NT2/D1 (cell line): ENCODE results near the gene PHACTR2.
"Not testable (repeated sequence)": the region's sequence is repeated elsewhere in the genome, so short reads cannot be mapped to it uniquely, and the experiment has no call there.

Source experiments
- DNase-seq: peaks from one replicate; pipeline ENCODE4 v3.0.0-alpha.2; 2011; ENCODE audit warnings: low read depth, low spot score
- H3K27me3 ChIP-seq: 2 replicates; pipeline ENCODE4 v1.6.0; 2011; ENCODE audit warnings: mild to moderate bottlenecking; ENCODE audit not compliant: insufficient read length, insufficient read depth
- H3K36me3 ChIP-seq: 2 replicates; pipeline ENCODE4 v1.6.1; 2011; ENCODE audit warnings: mild to moderate bottlenecking, low read length, mixed read lengths; ENCODE audit not compliant: insufficient read depth, insufficient read length
- H3K4me1 ChIP-seq: 2 replicates; pipeline ENCODE4 v1.5.1; 2011; ENCODE audit not compliant: insufficient read depth, insufficient read length
- H3K4me3 ChIP-seq: 2 replicates; pipeline ENCODE4 v1.5.1; 2011; ENCODE audit warnings: low read depth; ENCODE audit not compliant: insufficient read length
- H3K9ac ChIP-seq: 2 replicates; pipeline ENCODE4 v1.6.0; 2011; ENCODE audit warnings: low read depth; ENCODE audit not compliant: insufficient read length
- H3K9me3 ChIP-seq: 2 replicates; pipeline ENCODE4 v1.5.1; 2011; ENCODE audit warnings: mild to moderate bottlenecking, low read length; ENCODE audit not compliant: insufficient read depth
- SUZ12 ChIP-seq: IDR thresholded peaks from 2 replicates; pipeline ENCODE4 v1.6.1; 2011; ENCODE audit not compliant: insufficient read length, insufficient read depth; ENCODE audit errors: extremely low read depth
- YY1 ChIP-seq: IDR thresholded peaks from 2 replicates; pipeline ENCODE4 v1.6.1; 2011; ENCODE audit not compliant: insufficient read length, insufficient read depth
- ZNF274 ChIP-seq: IDR thresholded peaks from 2 replicates; pipeline ENCODE4 v1.6.1; 2011; ENCODE audit warnings: mild to moderate bottlenecking, low read depth, low read length

PHACTR2 gene

DNA sequence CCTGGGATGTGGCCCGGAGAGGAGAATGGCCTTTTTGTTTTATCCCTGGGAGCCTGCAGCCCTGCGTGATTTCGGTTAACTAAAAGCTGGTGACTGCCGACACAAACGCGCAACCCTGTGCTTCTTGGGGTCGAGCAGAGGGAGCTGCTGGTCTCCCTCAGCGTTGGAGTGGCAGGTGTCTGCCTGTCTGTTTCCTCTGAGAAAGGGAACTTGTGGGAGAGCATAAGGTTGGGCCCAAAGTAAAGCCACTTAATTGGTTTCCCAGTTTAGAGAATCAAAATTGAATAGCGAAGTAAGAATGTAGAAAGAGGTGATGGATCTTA lies 165.9 kb downstream of the PHACTR2 start:
- H3K36me3 ChIP-seq: peaks cover 46% of the 10 kb centered on the region
- H3K9me3 ChIP-seq: no peaks in the 10 kb centered on the region
- no peak for DNase-seq
- H3K9ac ChIP-seq: peak overlapping the region; percentile 81
- H3K27me3 ChIP-seq: no peaks in the 10 kb centered on the region
- no peaks in the 10 kb centered on the region for H3K4me1 ChIP-seq
- H3K4me3 ChIP-seq: peak overlapping the region; percentile 82
- TF ChIP-seq YY1 (no peak), SUZ12 (no peak), ZNF274 (no peak)

DNA sequence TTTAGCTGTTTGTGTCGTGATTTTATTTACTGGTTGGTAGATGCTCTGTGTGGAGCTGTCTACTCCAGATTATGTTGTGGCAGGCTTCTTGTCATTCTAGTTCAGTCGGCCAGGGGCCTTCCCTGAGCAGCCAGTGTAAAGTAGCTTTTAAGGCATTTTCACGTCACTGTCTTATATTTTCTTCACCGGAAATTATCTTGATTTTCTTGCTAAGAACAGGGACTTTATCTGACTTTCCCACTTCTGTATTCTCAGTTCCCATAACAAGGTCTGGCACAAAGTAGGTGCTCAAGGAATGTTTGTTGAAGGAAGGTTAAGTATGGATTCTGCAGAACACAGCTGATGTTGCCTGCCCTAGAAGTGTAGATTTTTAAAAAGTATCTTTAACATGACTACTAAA lies 166.2 kb downstream of the PHACTR2 start:
- DNase-seq: no peak
- no peaks in the 10 kb centered on the region for H3K4me1 ChIP-seq
- H3K36me3 ChIP-seq: peaks cover 50% of the 10 kb centered on the region
- H3K4me3 ChIP-seq: peak overlapping the region; percentile 82
- H3K9ac ChIP-seq: peak overlapping the region; percentile 81
- TF ChIP-seq ZNF274: no peak
- no peak for TF ChIP-seq YY1
- no peak for TF ChIP-seq SUZ12
- H3K9me3 ChIP-seq: no peaks in the 10 kb centered on the region
- no peaks in the 10 kb centered on the region for H3K27me3 ChIP-seq

DNA sequence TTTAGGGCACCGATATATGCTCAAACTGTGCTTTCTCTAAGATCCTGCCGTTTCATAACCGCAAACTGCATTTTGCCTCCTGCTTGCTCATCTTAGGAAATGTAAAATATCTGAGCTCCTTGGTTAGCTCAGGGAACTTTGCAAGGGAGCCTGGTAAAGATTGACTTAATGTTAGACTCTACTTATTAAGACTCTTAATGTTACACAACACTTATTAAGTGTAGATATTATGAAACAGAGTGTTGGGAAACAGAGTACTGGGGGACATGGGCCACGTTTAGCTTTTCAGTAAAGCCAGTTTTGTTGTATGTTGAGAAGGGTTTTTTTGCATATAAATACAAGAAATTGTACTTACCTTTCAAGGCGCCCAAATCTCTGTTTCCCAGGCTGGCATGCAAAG lies 167.3 kb downstream of the PHACTR2 start:
- no peak for DNase-seq
- Histone ChIP-seq H3K4me3 (no peak overlapping the region), H3K9me3 (no peaks in the 10 kb centered on the region), H3K36me3 (peaks cover 60% of the 10 kb centered on the region), H3K4me1 (no peaks in the 10 kb centered on the region), H3K27me3 (no peaks in the 10 kb centered on the region), H3K9ac (no peak overlapping the region)
- TF ChIP-seq ZNF274 (no peak), YY1 (no peak), SUZ12 (no peak)

DNA sequence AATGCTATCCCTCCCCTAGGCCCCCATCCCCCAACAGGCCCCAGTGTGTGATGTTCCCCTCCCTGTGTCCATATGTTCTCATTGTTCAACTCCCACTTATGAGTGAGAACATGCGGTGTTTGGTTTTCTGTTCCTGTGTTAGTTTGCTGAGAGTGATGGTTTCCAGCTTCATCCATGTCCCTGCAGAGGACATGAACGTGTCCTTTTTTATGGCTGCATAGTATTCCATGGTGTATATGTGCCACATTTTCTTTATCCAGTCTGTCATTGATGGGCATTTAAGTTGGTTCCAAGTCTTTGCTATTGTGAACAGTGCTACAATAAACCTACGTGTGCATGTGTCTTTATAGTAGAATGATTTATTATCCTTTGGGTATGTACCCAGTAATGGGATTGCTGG lies 173.9 kb downstream of the PHACTR2 start:
- H3K4me1 ChIP-seq, H3K4me3 ChIP-seq: not testable (repeated sequence)
- peaks cover 55% of the 10 kb centered on the region for H3K36me3 ChIP-seq

DNA sequence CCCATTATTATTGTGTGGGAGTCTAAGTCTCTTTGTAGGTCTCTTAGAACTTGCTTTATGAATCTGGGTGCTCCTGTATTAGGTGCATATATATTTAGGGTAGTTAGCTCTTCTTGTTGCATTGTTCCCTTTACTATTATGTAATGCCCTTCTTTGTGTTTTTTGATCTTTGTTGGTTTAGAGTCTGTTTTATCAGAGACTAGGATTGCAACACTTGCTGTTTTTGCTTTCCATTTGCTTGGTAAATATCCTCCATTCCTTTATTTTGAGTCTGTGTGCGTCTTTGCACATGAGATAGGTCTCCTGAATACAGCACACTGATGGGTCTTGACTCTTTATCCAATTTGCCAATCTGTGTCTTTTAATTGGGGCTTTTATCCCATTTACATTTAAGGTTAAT lies 177.3 kb downstream of the PHACTR2 start:
- not testable (repeated sequence) for H3K4me1 ChIP-seq, DNase-seq, H3K27me3 ChIP-seq, H3K9me3 ChIP-seq, H3K9ac ChIP-seq, H3K4me3 ChIP-seq
- peaks cover 55% of the 10 kb centered on the region for H3K36me3 ChIP-seq

More for the DNA sequence above, 173.9 kb downstream of the PHACTR2 start:
- DNase-seq, H3K9ac ChIP-seq, H3K27me3 ChIP-seq, H3K9me3 ChIP-seq: not testable (repeated sequence)

DNA sequence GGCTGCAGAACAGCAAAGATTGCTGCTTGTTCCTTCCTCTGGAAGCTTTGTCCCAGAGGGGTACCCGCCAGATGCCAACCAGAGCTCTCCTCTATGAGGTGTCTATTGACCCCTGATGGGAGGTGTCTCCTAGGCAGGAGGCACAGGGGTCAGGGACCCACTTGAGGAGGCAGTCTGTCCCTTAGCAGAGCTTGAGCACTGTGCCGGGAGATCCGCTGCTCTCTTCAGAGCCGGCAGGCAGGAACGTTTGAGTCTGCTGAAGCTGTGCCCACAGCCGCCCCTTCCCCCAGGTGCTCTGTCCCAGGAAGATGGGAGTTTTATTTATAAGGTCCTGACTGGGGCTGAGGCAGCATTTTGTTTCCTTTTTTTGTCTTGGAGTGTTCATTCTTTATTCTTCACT lies 179.0 kb downstream of the PHACTR2 start:
- not testable (repeated sequence) for H3K4me1 ChIP-seq, H3K9ac ChIP-seq, DNase-seq, H3K27me3 ChIP-seq, H3K4me3 ChIP-seq, H3K9me3 ChIP-seq
- H3K36me3 ChIP-seq: peaks cover 59% of the 10 kb centered on the region

DNA sequence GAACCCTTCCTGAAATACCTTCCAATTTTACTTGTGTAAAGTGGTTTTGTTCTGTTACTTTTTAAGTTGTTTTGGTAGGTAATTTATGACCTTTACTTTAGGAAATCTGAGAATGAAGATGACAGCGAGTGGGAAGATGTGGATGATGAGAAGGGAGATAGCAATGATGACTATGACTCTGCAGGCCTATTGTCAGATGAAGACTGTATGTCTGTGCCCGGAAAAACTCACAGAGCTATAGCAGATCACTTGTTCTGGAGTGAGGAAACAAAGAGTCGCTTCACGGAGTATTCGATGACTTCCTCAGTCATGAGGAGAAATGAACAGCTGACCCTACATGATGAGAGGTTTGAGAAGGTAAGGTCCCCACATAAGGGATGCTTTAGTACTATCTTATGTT lies 179.9 kb downstream of the PHACTR2 start:
- TF ChIP-seq YY1: no peak
- TF ChIP-seq ZNF274: no peak
- TF ChIP-seq SUZ12: no peak
- Histone ChIP-seq H3K9me3 (no peaks in the 10 kb centered on the region), H3K9ac (no peak overlapping the region), H3K27me3 (no peaks in the 10 kb centered on the region), H3K4me3 (no peak overlapping the region), H3K4me1 (no peaks in the 10 kb centered on the region), H3K36me3 (peaks cover 64% of the 10 kb centered on the region)
- no peak for DNase-seq

DNA sequence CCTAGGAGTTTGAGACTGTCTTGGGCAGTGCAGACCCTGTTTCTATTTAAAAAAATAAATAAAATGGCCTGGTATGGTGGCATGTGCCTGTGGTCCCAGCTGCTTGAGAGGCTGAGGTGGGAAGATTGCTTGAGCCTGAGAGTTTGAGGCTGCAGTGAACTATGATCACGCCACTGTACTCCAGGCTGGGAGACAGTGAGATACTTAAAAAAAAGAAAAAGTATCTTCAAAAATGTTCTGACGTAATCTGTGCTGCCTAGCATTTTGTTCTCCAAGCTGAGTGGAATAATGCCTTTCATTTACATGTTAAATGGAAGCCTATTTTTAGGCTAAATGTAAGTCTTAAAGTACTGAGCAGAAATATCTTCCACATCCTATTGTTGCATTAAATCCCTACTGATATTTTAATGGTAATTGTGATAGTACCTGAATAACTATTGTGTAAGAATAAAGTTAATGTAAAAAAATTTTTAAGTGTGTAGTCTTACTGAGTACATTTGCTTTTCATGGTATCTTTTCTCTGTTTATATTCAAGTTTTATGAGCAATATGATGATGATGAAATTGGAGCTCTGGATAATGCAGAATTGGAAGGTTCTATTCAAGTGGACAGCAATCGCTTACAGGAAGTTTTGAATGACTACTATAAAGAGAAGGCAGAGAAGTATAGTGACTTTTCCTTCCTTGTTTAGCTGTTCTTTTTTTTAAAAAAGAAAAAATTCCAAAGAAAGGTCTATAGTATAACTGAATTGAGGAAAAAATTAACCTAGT lies 182.3 kb downstream of the PHACTR2 start:
- no peak for DNase-seq
- H3K9me3 ChIP-seq: no peaks in the 10 kb centered on the region
- no peak for TF ChIP-seq YY1
- TF ChIP-seq SUZ12: no peak
- no peak for TF ChIP-seq ZNF274
- peaks cover 83% of the 10 kb centered on the region for H3K36me3 ChIP-seq
- H3K9ac ChIP-seq: no peak overlapping the region
- H3K4me3 ChIP-seq: no peak overlapping the region
- no peaks in the 10 kb centered on the region for H3K4me1 ChIP-seq
- no peaks in the 10 kb centered on the region for H3K27me3 ChIP-seq
